ENCODE measurements around the gene TVP23C. TPM values are rescaled to one million over a fixed set of nuclear protein-coding genes. Genes with fewer than 3 reads are reported as not detected.

The TVP23C gene
- total and polyA plus RNA-seq, 2 experiments from 2014 or later, result 15.3 to 40.7 TPM

DNA sequence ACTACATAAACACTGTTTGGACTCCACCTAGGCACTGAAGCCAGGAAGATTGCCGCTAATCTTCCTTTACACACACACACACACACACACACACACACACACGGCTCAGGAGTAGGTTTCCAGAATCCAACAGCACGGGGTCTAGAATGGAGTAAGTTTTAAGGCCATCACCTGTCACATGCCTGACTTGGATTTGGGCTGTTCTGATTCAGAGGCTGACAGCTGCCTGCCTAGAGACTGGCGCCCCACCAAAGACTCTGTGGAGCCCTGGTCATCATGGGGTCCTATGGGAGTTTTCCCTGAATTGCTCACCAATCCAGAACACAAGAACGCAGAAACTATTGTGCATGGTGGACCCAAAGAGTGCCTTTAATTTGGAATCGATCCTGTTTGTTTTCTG lies 106.8 kb downstream of the TVP23C start:
- Histone ChIP-seq H3K9me3 (ENCODE audit: low read depth) (peaks cover 6% of the 10 kb centered on the region), H2AFZ (no peak overlapping the region), H3K27me3 (no peaks in the 10 kb centered on the region), H3K4me2 (peak overlapping the region; percentile 5), H3K27ac (peak overlapping the region; percentile 82), H3K9me2 (replicated peaks; ENCODE audit: insufficient read depth) (no peaks in the 10 kb centered on the region), H3K4me1 (ENCODE audit: insufficient read depth) (peaks cover 17% of the 10 kb centered on the region), H3K36me3 (replicated peaks; ENCODE audit: insufficient read depth, low read depth) (no peaks in the 10 kb centered on the region), H3K79me2 (no peaks in the 10 kb centered on the region), H4K20me1 (ENCODE audit: insufficient read depth, poor library complexity, severe bottlenecking) (no peaks in the 10 kb centered on the region), H3K4me3 (no peak overlapping the region)
- 94% methylated on average over 6 of the region's 6 CpGs for WGBS (ENCODE audit: low lambda C conversion rate, missing lambda C conversion rate)
- TF ChIP-seq EZH2phosphoT487 (IDR thresholded peaks at IDR 0.05; ENCODE audit: low read depth, severe bottlenecking, unreplicated experiment) (no peak), EZH2 (IDR thresholded peaks at IDR 0.05; ENCODE audit: borderline replicate concordance) (no peak)
- TF ChIP-seq, protein P1, sequence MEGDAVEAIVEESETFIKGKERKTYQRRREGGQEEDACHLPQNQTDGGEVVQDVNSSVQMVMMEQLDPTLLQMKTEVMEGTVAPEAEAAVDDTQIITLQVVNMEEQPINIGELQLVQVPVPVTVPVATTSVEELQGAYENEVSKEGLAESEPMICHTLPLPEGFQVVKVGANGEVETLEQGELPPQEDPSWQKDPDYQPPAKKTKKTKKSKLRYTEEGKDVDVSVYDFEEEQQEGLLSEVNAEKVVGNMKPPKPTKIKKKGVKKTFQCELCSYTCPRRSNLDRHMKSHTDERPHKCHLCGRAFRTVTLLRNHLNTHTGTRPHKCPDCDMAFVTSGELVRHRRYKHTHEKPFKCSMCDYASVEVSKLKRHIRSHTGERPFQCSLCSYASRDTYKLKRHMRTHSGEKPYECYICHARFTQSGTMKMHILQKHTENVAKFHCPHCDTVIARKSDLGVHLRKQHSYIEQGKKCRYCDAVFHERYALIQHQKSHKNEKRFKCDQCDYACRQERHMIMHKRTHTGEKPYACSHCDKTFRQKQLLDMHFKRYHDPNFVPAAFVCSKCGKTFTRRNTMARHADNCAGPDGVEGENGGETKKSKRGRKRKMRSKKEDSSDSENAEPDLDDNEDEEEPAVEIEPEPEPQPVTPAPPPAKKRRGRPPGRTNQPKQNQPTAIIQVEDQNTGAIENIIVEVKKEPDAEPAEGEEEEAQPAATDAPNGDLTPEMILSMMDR (IDR thresholded peaks at IDR 0.05; ENCODE audit: poor library complexity), result no peak
- no peak for DNase-seq (ENCODE audit: low spot score)

DNA sequence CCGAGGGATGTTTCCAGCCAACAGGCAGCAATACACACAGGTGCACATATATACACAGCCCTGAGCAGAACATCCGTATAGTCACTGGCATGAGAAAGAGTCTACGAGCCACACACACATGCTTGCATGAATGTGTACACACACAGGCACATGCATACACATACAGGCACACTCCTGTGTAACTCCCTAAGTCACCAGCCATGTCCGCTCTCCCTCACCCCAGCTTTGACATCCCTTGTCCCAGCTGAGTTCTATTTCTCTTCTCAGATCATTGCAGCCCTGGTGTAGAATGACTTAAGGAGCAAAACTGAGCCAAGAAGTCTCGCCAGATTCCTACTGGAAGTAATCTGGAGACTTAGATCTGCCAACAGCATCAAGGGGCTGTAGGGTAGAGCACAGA lies 108.9 kb downstream of the TVP23C start:
- Histone ChIP-seq H4K20me1 (ENCODE audit: insufficient read depth, poor library complexity, severe bottlenecking) (no peaks in the 10 kb centered on the region), H3K4me3 (no peak overlapping the region), H3K4me2 (no peak overlapping the region), H3K36me3 (replicated peaks; ENCODE audit: insufficient read depth, low read depth) (no peaks in the 10 kb centered on the region), H3K27ac (no peak overlapping the region), H2AFZ (no peak overlapping the region), H3K27me3 (no peaks in the 10 kb centered on the region), H3K9me3 (ENCODE audit: low read depth) (peaks cover 6% of the 10 kb centered on the region), H3K79me2 (no peaks in the 10 kb centered on the region), H3K9me2 (replicated peaks; ENCODE audit: insufficient read depth) (no peaks in the 10 kb centered on the region), H3K4me1 (ENCODE audit: insufficient read depth) (peaks cover 17% of the 10 kb centered on the region)
- WGBS (ENCODE audit: low lambda C conversion rate, missing lambda C conversion rate), result 98% methylated on average over 5 of the region's 5 CpGs
- DNase-seq (ENCODE audit: low spot score), result no peak
- TF ChIP-seq EZH2phosphoT487 (IDR thresholded peaks at IDR 0.05; ENCODE audit: low read depth, severe bottlenecking, unreplicated experiment) (no peak), EZH2 (IDR thresholded peaks at IDR 0.05; ENCODE audit: borderline replicate concordance) (no peak)
- TF ChIP-seq, protein P1 (IDR thresholded peaks at IDR 0.05; ENCODE audit: poor library complexity), result no peak

DNA sequence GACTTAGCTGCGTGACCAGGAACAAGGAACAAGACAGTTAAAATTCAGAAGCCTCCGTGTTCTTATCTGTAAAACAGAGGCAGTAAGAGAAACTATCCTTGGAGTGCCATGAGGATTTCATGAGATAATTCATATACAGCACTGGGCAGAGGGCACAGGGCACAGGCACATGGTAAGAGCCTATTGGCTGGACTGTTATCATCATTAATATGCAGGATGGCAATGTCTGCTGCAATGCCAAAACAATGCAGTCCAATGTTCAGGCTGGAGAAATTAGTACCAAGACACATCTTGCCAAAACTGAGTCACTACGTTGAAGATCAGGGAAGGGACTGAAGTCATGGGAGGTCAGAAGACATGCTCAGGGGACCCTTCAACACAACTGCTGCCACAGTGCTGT lies 109.5 kb downstream of the TVP23C start:
- Histone ChIP-seq H3K36me3 (replicated peaks; ENCODE audit: insufficient read depth, low read depth) (no peaks in the 10 kb centered on the region), H3K4me2 (no peak overlapping the region), H2AFZ (no peak overlapping the region), H3K9me3 (ENCODE audit: low read depth) (peaks cover 6% of the 10 kb centered on the region), H4K20me1 (ENCODE audit: insufficient read depth, poor library complexity, severe bottlenecking) (no peaks in the 10 kb centered on the region), H3K9me2 (replicated peaks; ENCODE audit: insufficient read depth) (no peaks in the 10 kb centered on the region), H3K79me2 (no peaks in the 10 kb centered on the region), H3K4me3 (no peak overlapping the region), H3K27me3 (no peaks in the 10 kb centered on the region), H3K27ac (no peak overlapping the region), H3K4me1 (ENCODE audit: insufficient read depth) (peaks cover 17% of the 10 kb centered on the region)
- no peak for DNase-seq (ENCODE audit: low spot score)
- 90% methylated on average over 3 of the region's 3 CpGs for WGBS (ENCODE audit: low lambda C conversion rate, missing lambda C conversion rate)
- TF ChIP-seq EZH2 (IDR thresholded peaks at IDR 0.05; ENCODE audit: borderline replicate concordance), result no peak
- TF ChIP-seq, protein P1 (IDR thresholded peaks at IDR 0.05; ENCODE audit: poor library complexity), result no peak
- no peak for TF ChIP-seq EZH2phosphoT487 (IDR thresholded peaks at IDR 0.05; ENCODE audit: low read depth, severe bottlenecking, unreplicated experiment)

DNA sequence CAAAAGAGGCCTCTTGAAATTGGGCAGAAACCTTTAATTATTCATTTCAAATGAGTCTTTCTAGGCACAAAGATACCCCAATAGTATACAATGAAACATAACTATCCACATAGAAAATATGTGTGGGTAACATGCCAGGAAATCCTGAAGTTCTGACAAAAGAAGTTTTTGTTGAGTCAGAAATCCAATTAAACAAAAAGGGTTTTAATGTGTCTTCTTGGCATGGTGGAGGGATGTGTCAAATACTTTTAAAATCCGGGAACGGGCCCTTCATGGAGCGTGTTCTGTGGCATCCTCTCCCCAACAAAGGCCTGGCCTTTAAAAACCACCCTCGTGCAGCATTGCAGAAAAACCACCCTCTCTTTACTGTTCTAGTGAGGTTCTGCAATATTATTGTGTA lies 110.0 kb downstream of the TVP23C start:
- 86% methylated on average over 4 of the region's 4 CpGs for WGBS (ENCODE audit: low lambda C conversion rate, missing lambda C conversion rate)
- H2AFZ ChIP-seq, result no peak overlapping the region
- no peaks in the 10 kb centered on the region for H3K36me3 ChIP-seq (replicated peaks; ENCODE audit: insufficient read depth, low read depth)
- H3K9me2 ChIP-seq (replicated peaks; ENCODE audit: insufficient read depth), result no peaks in the 10 kb centered on the region
- TF ChIP-seq, protein P1 (IDR thresholded peaks at IDR 0.05; ENCODE audit: poor library complexity), result no peak
- TF ChIP-seq EZH2phosphoT487 (IDR thresholded peaks at IDR 0.05; ENCODE audit: low read depth, severe bottlenecking, unreplicated experiment), result no peak
- no peak for TF ChIP-seq EZH2 (IDR thresholded peaks at IDR 0.05; ENCODE audit: borderline replicate concordance)
- no peak overlapping the region for H3K4me3 ChIP-seq
- no peaks in the 10 kb centered on the region for H3K27me3 ChIP-seq
- no peak overlapping the region for H3K27ac ChIP-seq
- peaks cover 16% of the 10 kb centered on the region for H3K4me1 ChIP-seq (ENCODE audit: insufficient read depth)
- no peak for DNase-seq (ENCODE audit: low spot score)
- no peak overlapping the region for H3K4me2 ChIP-seq
- H3K9me3 ChIP-seq (ENCODE audit: low read depth), result peaks cover 6% of the 10 kb centered on the region
- no peaks in the 10 kb centered on the region for H3K79me2 ChIP-seq
- no peaks in the 10 kb centered on the region for H4K20me1 ChIP-seq (ENCODE audit: insufficient read depth, poor library complexity, severe bottlenecking)
